HG02759 (cell line): Measurements from ENCODE around the gene ULK1.

Experiments used
- ATAC-seq: cut with Tn5 transposase; IDR thresholded peaks from one replicate; pipeline ENCODE4 v1.9.1; 2021; ENCODE audit warnings: mild to moderate bottlenecking, moderate library complexity; ENCODE audit not compliant: unreplicated experiment

The ULK1 gene

GRCh38 chr12:131962069-131962468 is 67.6 kb downstream of the ULK1 start:
- ATAC-seq = no peak

- no peak for ATAC-seq
These were observed 69.0 kb downstream of the ULK1 start for GRCh38 chr12:131963381-131963780.

- no peak for ATAC-seq
These were observed 70.7 kb downstream of the ULK1 start for GRCh38 chr12:131965073-131965472.

- ATAC-seq = no peak
These were observed 76.8 kb downstream of the ULK1 start for GRCh38 chr12:131971226-131971625.
